HepG2 (cell line): ENCODE data around the gene CNTNAP1. TPM values are rescaled to one million over a fixed set of nuclear protein-coding genes. Genes with fewer than 3 reads are reported as not detected.

ENCODE experiments used
- ATAC-seq: fragments of 200-7000 bp; cut with Tn5 transposase; 3 replicates; pipeline ENCODE4 v1.9.1; 2020; ENCODE audit warnings: mild to moderate bottlenecking, moderate library complexity
- BruUV-seq: library from RNA; stranded (reverse); fragments of 400-500 nt; replicated peaks from 2 replicates; lab custom pipeline; 2021; lab: Mats Ljungman, UMichigan
- CTCF ChIA-PET: fragments of 300-600 bp; formaldehyde crosslinking; extraction: SDS; loops from one replicate; lab custom pipeline; 2021; ENCODE audit warnings: low total read pairs, inconsistent platforms, low intra/inter-chr PET ratio; lab: Yijun Ruan, JAX
- POLR2A ChIA-PET: fragments of 350-600 bp; sonication (Branson Sonifier 250); formaldehyde crosslinking; loops from one replicate; lab custom pipeline; 2020; ENCODE audit warnings: antibody characterized with exemption, inconsistent platforms; lab: Yijun Ruan, JAX
- DNase-seq: peaks from one replicate; pipeline ENCODE4 v3.0.0-alpha.2; 2015; ENCODE audit warnings: low spot score
- FAIRE-seq: peaks from 3 replicates; lab custom pipeline; 2011; peaks lifted over from hg19 to GRCh38; lab: Jason Lieb, UNC
- H2AFZ ChIP-seq: one replicate; pipeline ENCODE4 v1.6.1; 2011; ENCODE audit warnings: low read length, inconsistent platforms
- H3K27ac ChIP-seq: fragments of 300-600 bp; 3 replicates; pipeline ENCODE4 v1.8.0; 2011; ENCODE audit warnings: mixed run types, mild to moderate bottlenecking, mixed read lengths, low read length, inconsistent platforms; ENCODE audit not compliant: insufficient read depth; ENCODE audit errors: extremely low read length
- H3K27me3 ChIP-seq, 2 experiments: fragments of 200-600 bp in 1 of 2; 2 replicates in 1 of 2; 3 replicates in 1 of 2; pipeline versions ENCODE4 v1.6.0 to v1.8.0; 2011; ENCODE audit warnings: low read length in 2 of 2, mild to moderate bottlenecking in 2 of 2, moderate library complexity in 2 of 2, inconsistent platforms in 1 of 2; ENCODE audit not compliant: insufficient read depth in 2 of 2, control insufficient read depth in 1 of 2
- H3K36me3 ChIP-seq, 2 experiments: fragments of 200-600 bp in 1 of 2; replicated peaks in 1 of 2; 2 replicates in 1 of 2; 3 replicates in 1 of 2; pipeline versions ENCODE4 v1.5.1 to v1.8.0; 2011; ENCODE audit warnings: low read length in 2 of 2, inconsistent platforms in 1 of 2; ENCODE audit not compliant: insufficient read depth in 2 of 2, control insufficient read depth in 1 of 2
- H3K4me1 ChIP-seq: 2 replicates; pipeline ENCODE4 v1.5.1; 2012; ENCODE audit warnings: low read length, inconsistent platforms; ENCODE audit not compliant: insufficient read depth
- H3K4me2 ChIP-seq: 2 replicates; pipeline ENCODE4 v1.6.0; 2011; ENCODE audit warnings: low read depth, low read length, inconsistent platforms
- H3K4me3 ChIP-seq, 3 experiments: fragments of 200-600 bp in 1 of 3; sonication (generic), shearing (Covaris generic) in 1 of 3; replicated peaks in 1 of 3; 2 replicates each; pipeline ENCODE4 v1.5.1; 2011 to 2016; ENCODE audit warnings: low read length in 3 of 3, inconsistent platforms in 2 of 3, low read depth in 2 of 3, mild to moderate bottlenecking in 2 of 3, control low read depth in 1 of 3, mixed read lengths in 1 of 3; ENCODE audit not compliant: insufficient read depth in 1 of 3
- H3K79me2 ChIP-seq: one replicate; pipeline ENCODE4 v1.6.1; 2011; ENCODE audit warnings: low read length, inconsistent platforms; ENCODE audit not compliant: insufficient read depth
- H3K9ac ChIP-seq: 2 replicates; pipeline ENCODE4 v1.6.0; 2011; ENCODE audit warnings: mild to moderate bottlenecking, low read depth, low read length, inconsistent platforms; ENCODE audit not compliant: insufficient read depth
- H3K9me3 ChIP-seq: 2 replicates; pipeline ENCODE4 v1.5.1; 2012; ENCODE audit warnings: mild to moderate bottlenecking, low read length
- H4K20me1 ChIP-seq: 2 replicates; pipeline ENCODE4 v1.6.0; 2011; ENCODE audit warnings: inconsistent platforms, mild to moderate bottlenecking, low read length, moderate library complexity; ENCODE audit not compliant: insufficient read depth
- FOXJ3 ChIP-seq: sonication (generic); formaldehyde crosslinking; IDR thresholded peaks from 2 replicates; pipeline ENCODE4 v1.4.0; 2020; ENCODE audit warnings: missing genetic modification reagents, mild to moderate bottlenecking, borderline replicate concordance
- GABPA ChIP-seq, 2 experiments: IDR thresholded peaks; 2 replicates each; pipeline ENCODE4 v1.6.1; 2011 to 2016; ENCODE audit warnings: low read depth in 2 of 2, low read length in 1 of 2, missing biosample characterization in 1 of 2, missing genetic modification characterization in 1 of 2
- GLI4 ChIP-seq: sonication (generic); formaldehyde crosslinking; IDR thresholded peaks from 2 replicates; pipeline ENCODE4 v1.5.1; 2020; ENCODE audit warnings: missing genetic modification reagents, mild to moderate bottlenecking, moderate library complexity, borderline replicate concordance
- TEAD3 ChIP-seq: optimal IDR thresholded peaks from 2 replicates; pipeline ENCODE3; 2016; ENCODE audit warnings: borderline replicate concordance
- ZFP1 ChIP-seq: IDR thresholded peaks from 2 replicates; pipeline ENCODE4 v1.6.1; 2016
- ZFP82 ChIP-seq: sonication (generic); formaldehyde crosslinking; IDR thresholded peaks from 2 replicates; pipeline ENCODE4 v1.5.1; 2020; ENCODE audit warnings: mild to moderate bottlenecking, missing genetic modification reagents, borderline replicate concordance
- ZNF136 ChIP-seq: sonication (generic); formaldehyde crosslinking; IDR thresholded peaks from 2 replicates; pipeline ENCODE4 v1.8.1; 2022; ENCODE audit warnings: low read depth, mild to moderate bottlenecking, moderate library complexity, missing genetic modification reagents
- ZNF33B ChIP-seq: sonication (generic); formaldehyde crosslinking; IDR thresholded peaks from 2 replicates; pipeline ENCODE4 v1.5.1; 2020; ENCODE audit warnings: mild to moderate bottlenecking, missing genetic modification reagents
- ZNF615 ChIP-seq: sonication (generic); formaldehyde crosslinking; IDR thresholded peaks from 2 replicates; pipeline ENCODE4 v1.5.0; 2020; ENCODE audit warnings: mild to moderate bottlenecking, missing genetic modification reagents, borderline replicate concordance
- ZNF724P ChIP-seq: sonication (generic); formaldehyde crosslinking; IDR thresholded peaks from 2 replicates; pipeline ENCODE4 v1.8.0; 2022; ENCODE audit warnings: missing genetic modification reagents, borderline replicate concordance
- ZSCAN20 ChIP-seq: sonication (generic); formaldehyde crosslinking; IDR thresholded peaks from 2 replicates; pipeline ENCODE4 v1.4.0; 2020; ENCODE audit warnings: missing genetic modification reagents, mild to moderate bottlenecking, borderline replicate concordance
- ZSCAN25 ChIP-seq: sonication (generic); formaldehyde crosslinking; IDR thresholded peaks from 2 replicates; pipeline ENCODE4 v1.8.0; 2022; ENCODE audit warnings: mild to moderate bottlenecking, missing genetic modification reagents
- WGBS: methylation state at CpG from one replicate; pipeline ENCODE4 v1.1.6; 2017; ENCODE audit warnings: low lambda C conversion rate; 5-methylcytosine and 5-hydroxymethylcytosine counted together
- in situ Hi-C: cut with HindIII; loops from 2 replicates; pipeline ENCODE4 v1.10.0; 2017; ENCODE audit warnings: low pct_unique_long_range_greater_than_20kb; ENCODE audit not compliant: extremely low pct_ligation_motif_present
- intact Hi-C: fragments of 100-400 bp; cut with micrococcal nuclease; formaldehyde crosslinking; loops from one replicate; pipeline ENCODE4 v1.10.0; 2022; ENCODE audit not compliant: unreplicated experiment
- polyA plus RNA-seq, 8 experiments: library from polyadenylated mRNA; depleted of rRNA in 3 of 8; stranded (reverse) in 7 of 8; unstranded in 1 of 8; fragments of >200 nt; fragmentation: Illumina TruSeq in 4 of 8; extraction: Trizol in 4 of 8; gene quantifications; 2 replicates each; pipeline versions ENCODE4 v1.2.1 to v1.2.3, GENCODE V29; 2011 to 2016; ENCODE audit warnings: low read depth in 4 of 8, missing spikeins in 1 of 8, mixed read lengths in 1 of 8; ENCODE audit not compliant: insufficient read depth in 1 of 8
- total RNA-seq, 5 experiments: library from RNA; depleted of rRNA; stranded (reverse); fragments of >200 nt; fragmentation: Illumina TruSeq; extraction: Trizol; gene quantifications; 2 replicates each; pipeline ENCODE4 v1.2.3, GENCODE V29; 2016; ENCODE audit warnings: low read depth in 1 of 5
- TF ChIP-seq, protein P1 (sequence below): sonication (generic); formaldehyde crosslinking; IDR thresholded peaks from 2 replicates; pipeline ENCODE4 v1.8.1; 2022; ENCODE audit warnings: low read depth, mild to moderate bottlenecking, missing genetic modification reagents
- TF ChIP-seq, protein P2 (sequence below): sonication (generic); formaldehyde crosslinking; IDR thresholded peaks from 2 replicates; pipeline ENCODE4 v1.8.1; 2023; ENCODE audit warnings: mild to moderate bottlenecking, inconsistent platforms, moderate library complexity, missing genetic modification reagents, borderline replicate concordance
- TF ChIP-seq, protein P3 (sequence below): sonication (generic); formaldehyde crosslinking; IDR thresholded peaks from 2 replicates; pipeline ENCODE4 v1.5.1; 2020; ENCODE audit warnings: missing genetic modification reagents, mild to moderate bottlenecking, borderline replicate concordance

Gene CNTNAP1
- total and polyA plus RNA-seq, 2 of the 13 experiments (the other 11 are each of a cell fraction or from before 2014, with no cell fraction given), result 4.5 to 7.7 TPM

DNA sequence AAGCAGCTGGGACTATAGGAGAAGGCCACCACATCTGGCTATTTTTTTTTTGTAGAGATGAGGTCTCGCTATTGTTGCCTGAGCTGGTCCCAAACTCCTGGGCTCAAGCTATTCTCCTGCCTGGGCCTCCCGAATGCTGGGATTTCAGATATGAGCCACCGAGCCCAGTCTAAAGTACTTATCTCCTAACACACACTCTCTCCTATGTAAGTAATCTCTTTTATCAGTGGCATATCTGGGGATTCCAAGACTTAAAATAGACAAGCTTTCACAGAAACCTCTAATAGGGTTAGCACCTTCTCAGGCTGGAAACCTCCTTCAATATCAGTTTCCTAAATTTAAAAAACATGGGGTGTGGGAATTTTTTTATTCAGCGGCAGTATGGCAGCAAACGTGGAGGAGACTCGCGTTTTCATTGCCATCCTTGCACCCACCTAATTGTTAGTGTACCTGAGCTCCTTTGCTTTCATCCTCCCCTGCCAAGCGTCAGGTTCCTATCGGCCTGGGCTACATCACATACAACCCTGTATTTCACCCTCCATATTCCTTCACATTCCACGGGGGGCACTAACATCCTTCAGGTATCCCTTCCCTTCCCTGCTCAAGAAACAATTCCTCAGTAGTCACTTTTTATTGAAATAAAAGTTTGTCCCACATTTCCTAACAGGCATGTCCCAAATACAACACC, 61.4 kb downstream of the CNTNAP1 start:
- FAIRE-seq (no peak), DNase-seq (no peak), ATAC-seq (no peak; the same call in 2 of the 3 replicates)
- peak overlapping the region; percentile 58 to 84 (median 76) for H3K4me3 ChIP-seq
- no peak overlapping the region for H2AFZ ChIP-seq
- peak overlapping the region; percentile 83 for H3K27ac ChIP-seq
- H3K79me2 ChIP-seq, result peaks cover 9% of the 10 kb centered on the region
- 76% methylated on average over 10 of the region's 10 CpGs for WGBS
- intact Hi-C loops (no loop called here), in situ Hi-C loops (no loop called here)
- no peaks in the 10 kb centered on the region for H3K9me3 ChIP-seq
- CTCF ChIA-PET, result no interaction called here
- peak overlapping the region; percentile 95 for H3K4me2 ChIP-seq
- no peaks in the 10 kb centered on the region for H3K27me3 ChIP-seq
- peak overlapping the region; percentile 81 for H3K9ac ChIP-seq
- BruUV-seq, result no TSS peak
- H4K20me1 ChIP-seq, result no peaks in the 10 kb centered on the region
- H3K36me3 ChIP-seq, result no peaks in the 10 kb centered on the region
- POLR2A ChIA-PET, result interaction anchor here (0.6 to 3.8 kb wide), 27 partner anchors 11 to 431 kb away, joined by 3 to 55 read pairs (median 4); partner anchors contain the start of genes BECN1, CNTD1, CNTNAP1 and COA3
- peaks cover 50% of the 10 kb centered on the region for H3K4me1 ChIP-seq
- TF ChIP-seq, protein P1, sequence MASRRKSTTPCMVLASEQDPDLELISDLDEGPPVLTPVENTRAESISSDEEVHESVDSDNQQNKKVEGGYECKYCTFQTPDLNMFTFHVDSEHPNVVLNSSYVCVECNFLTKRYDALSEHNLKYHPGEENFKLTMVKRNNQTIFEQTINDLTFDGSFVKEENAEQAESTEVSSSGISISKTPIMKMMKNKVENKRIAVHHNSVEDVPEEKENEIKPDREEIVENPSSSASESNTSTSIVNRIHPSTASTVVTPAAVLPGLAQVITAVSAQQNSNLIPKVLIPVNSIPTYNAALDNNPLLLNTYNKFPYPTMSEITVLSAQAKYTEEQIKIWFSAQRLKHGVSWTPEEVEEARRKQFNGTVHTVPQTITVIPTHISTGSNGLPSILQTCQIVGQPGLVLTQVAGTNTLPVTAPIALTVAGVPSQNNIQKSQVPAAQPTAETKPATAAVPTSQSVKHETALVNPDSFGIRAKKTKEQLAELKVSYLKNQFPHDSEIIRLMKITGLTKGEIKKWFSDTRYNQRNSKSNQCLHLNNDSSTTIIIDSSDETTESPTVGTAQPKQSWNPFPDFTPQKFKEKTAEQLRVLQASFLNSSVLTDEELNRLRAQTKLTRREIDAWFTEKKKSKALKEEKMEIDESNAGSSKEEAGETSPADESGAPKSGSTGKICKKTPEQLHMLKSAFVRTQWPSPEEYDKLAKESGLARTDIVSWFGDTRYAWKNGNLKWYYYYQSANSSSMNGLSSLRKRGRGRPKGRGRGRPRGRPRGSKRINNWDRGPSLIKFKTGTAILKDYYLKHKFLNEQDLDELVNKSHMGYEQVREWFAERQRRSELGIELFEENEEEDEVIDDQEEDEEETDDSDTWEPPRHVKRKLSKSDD, result no peak
- TF ChIP-seq, protein P2, sequence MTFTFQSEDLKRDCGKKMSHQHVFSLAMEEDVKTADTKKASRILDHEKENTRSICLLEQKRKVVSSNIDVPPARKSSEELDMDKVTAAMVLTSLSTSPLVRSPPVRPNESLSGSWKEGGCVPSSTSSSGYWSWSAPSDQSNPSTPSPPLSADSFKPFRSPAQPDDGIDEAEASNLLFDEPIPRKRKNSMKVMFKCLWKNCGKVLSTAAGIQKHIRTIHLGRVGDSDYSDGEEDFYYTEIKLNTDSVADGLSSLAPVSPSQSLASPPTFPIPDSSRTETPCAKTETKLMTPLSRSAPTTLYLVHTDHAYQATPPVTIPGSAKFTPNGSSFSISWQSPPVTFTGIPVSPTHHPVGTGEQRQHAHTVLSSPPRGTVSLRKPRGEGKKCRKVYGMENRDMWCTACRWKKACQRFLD (CRISPR knock-in tag), result 0 out of 2 replicates have a peak, but pooled peaks have one; percentile 6
- TF ChIP-seq ZNF136 (CRISPR knock-in tag) (0 out of 2 replicates have a peak, but pooled peaks have one; percentile 34), GLI4 (no peak), TEAD3 (CRISPR knock-in tag) (peak; percentile 74), ZNF615 (CRISPR knock-in tag) (no peak), ZFP82 (CRISPR knock-in tag) (no peak), ZSCAN20 (CRISPR knock-in tag) (no peak), ZNF724P (CRISPR knock-in tag) (no peak), FOXJ3 (CRISPR knock-in tag) (0 out of 2 replicates have a peak, but pooled peaks have one; percentile 12), ZSCAN25 (CRISPR knock-in tag) (peak; percentile 20; the same call in 1 of the 2 replicates), GABPA (IDR thresholded peaks at IDR 0.05; ENCODE audit: low read depth, low read length) (no peak), GABPA (CRISPR knock-in tag; IDR thresholded peaks at IDR 0.05; ENCODE audit: low read depth) (peak; percentile 33; the same call in 1 of the 2 replicates), ZFP1 (CRISPR knock-in tag) (no peak), ZNF33B (0 out of 2 replicates have a peak, but pooled peaks have one; percentile 27)
- TF ChIP-seq, protein P3, sequence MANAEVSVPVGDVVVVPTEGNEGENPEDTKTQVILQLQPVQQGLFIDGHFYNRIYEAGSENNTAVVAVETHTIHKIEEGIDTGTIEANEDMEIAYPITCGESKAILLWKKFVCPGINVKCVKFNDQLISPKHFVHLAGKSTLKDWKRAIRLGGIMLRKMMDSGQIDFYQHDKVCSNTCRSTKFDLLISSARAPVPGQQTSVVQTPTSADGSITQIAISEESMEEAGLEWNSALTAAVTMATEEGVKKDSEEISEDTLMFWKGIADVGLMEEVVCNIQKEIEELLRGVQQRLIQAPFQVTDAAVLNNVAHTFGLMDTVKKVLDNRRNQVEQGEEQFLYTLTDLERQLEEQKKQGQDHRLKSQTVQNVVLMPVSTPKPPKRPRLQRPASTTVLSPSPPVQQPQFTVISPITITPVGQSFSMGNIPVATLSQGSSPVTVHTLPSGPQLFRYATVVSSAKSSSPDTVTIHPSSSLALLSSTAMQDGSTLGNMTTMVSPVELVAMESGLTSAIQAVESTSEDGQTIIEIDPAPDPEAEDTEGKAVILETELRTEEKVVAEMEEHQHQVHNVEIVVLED, result 0 out of 2 replicates have a peak, but pooled peaks have one; percentile 19
